Muscle of back (tissue), 10 donors: ENCODE results near the gene WNT2. TPM values are rescaled to one million over a fixed set of nuclear protein-coding genes. Genes with fewer than 3 reads are reported as not detected.

ENCODE experiments used
- polyA plus RNA-seq, 10 donors: library from polyadenylated mRNA; unstranded; fragments of 120-200 nt; gene quantifications; one replicate each; pipeline ENCODE4 v1.2.1, GENCODE V29; 2013; ENCODE audit not compliant: insufficient read length in 10 of 10

WNT2 gene
- polyA plus RNA-seq, 10 donors: 1.2 to 13.0 (median 3.9) TPM

Other genes with a start within 250 kb of the WNT2 start
- gene ASZ1, start 104.4 kb upstream of the WNT2 start, polyA plus RNA-seq: under 1 TPM in 4 of 10 donors, not detected in 6; 0.05 to 0.09 (median 0.08) TPM
- gene CFTR, start 157.0 kb upstream of the WNT2 start, polyA plus RNA-seq: 1 to 10 TPM in 2 of 10 donors, under 1 TPM in 8; 0.17 to 1.3 (median 0.43) TPM